MM.1S (cell line): ENCODE results near the gene SNRPD3.

ENCODE experiments used
- DNase-seq: peaks from one replicate; pipeline ENCODE4 v3.0.0-alpha.2; 2015
- H2AFZ ChIP-seq: fragments of 300-600 bp; sonication (generic); 2 replicates; pipeline ENCODE4 v1.6.0; 2016; ENCODE audit warnings: antibody characterized with exemption, low read length
- H3F3A ChIP-seq: fragments of 300-600 bp; sonication (generic); 2 replicates; pipeline ENCODE4 v1.6.1; 2016; ENCODE audit warnings: mild to moderate bottlenecking, antibody characterized with exemption, low read length, moderate library complexity, mixed read lengths; ENCODE audit not compliant: insufficient read depth
- H3K27ac ChIP-seq: fragments of 300-600 bp; sonication (generic); 2 replicates; pipeline ENCODE4 v1.5.1; 2016; ENCODE audit warnings: mild to moderate bottlenecking, low read length
- H3K27me3 ChIP-seq: fragments of 300-600 bp; sonication (generic); replicated peaks from 2 replicates; pipeline ENCODE4 v1.6.0; 2016; ENCODE audit warnings: low read length; ENCODE audit not compliant: insufficient read depth
- H3K36me3 ChIP-seq: fragments of 300-600 bp; sonication (generic); replicated peaks from 2 replicates; pipeline ENCODE4 v1.6.1; 2016; ENCODE audit warnings: mild to moderate bottlenecking, low read length, mixed read lengths; ENCODE audit not compliant: insufficient read depth
- H3K4me1 ChIP-seq: fragments of 300-600 bp; sonication (generic); 2 replicates; pipeline ENCODE4 v1.6.1; 2016; ENCODE audit warnings: low read length, mixed read lengths
- H3K4me2 ChIP-seq: fragments of 300-600 bp; sonication (generic); 2 replicates; pipeline ENCODE4 v1.6.0; 2016; ENCODE audit warnings: low read depth, low read length
- H3K4me3 ChIP-seq: fragments of 300-600 bp; sonication (generic); 2 replicates; pipeline ENCODE4 v1.5.1; 2016; ENCODE audit warnings: low read length, mixed read lengths
- H3K79me2 ChIP-seq: fragments of 300-600 bp; sonication (generic); 2 replicates; pipeline ENCODE4 v1.6.1; 2016; ENCODE audit warnings: mixed run types, low read length, mixed read lengths
- H3K9ac ChIP-seq: fragments of 300-600 bp; sonication (generic); 2 replicates; pipeline ENCODE4 v1.6.1; 2016; ENCODE audit warnings: low read length, mixed read lengths
- H3K9me2 ChIP-seq: fragments of 300-600 bp; sonication (generic); replicated peaks from 2 replicates; pipeline ENCODE4 v1.6.1; 2016; ENCODE audit warnings: mild to moderate bottlenecking, low read length, mixed read lengths; ENCODE audit not compliant: insufficient read depth
- H3K9me3 ChIP-seq: fragments of 300-600 bp; sonication (generic); replicated peaks from 2 replicates; pipeline ENCODE4 v1.6.1; 2016; ENCODE audit warnings: mild to moderate bottlenecking, low read length, mixed read lengths; ENCODE audit not compliant: insufficient read depth
- H4K20me1 ChIP-seq: fragments of 300-600 bp; sonication (generic); 2 replicates; pipeline ENCODE4 v1.6.1; 2016; ENCODE audit warnings: mild to moderate bottlenecking, low read length, moderate library complexity, mixed read lengths; ENCODE audit not compliant: insufficient read depth
- EZH2 ChIP-seq: fragments of 300-600 bp; sonication (generic); optimal IDR thresholded peaks from 2 replicates; pipeline ENCODE3; 2017; ENCODE audit warnings: low read depth, mild to moderate bottlenecking, antibody characterized with exemption, low read length, mixed read lengths
- EZH2phosphoT487 ChIP-seq: fragments of 300-600 bp; sonication (generic); IDR thresholded peaks from 2 replicates; pipeline ENCODE4 v1.6.1; 2018; ENCODE audit warnings: antibody characterized with exemption, low read length
- TF ChIP-seq, protein P1 (sequence below): fragments of 300-600 bp; sonication (generic); IDR thresholded peaks from 2 replicates; pipeline ENCODE4 v1.5.1; 2016; ENCODE audit warnings: antibody characterized with exemption, low read length, mixed read lengths

SNRPD3 gene

DNA sequence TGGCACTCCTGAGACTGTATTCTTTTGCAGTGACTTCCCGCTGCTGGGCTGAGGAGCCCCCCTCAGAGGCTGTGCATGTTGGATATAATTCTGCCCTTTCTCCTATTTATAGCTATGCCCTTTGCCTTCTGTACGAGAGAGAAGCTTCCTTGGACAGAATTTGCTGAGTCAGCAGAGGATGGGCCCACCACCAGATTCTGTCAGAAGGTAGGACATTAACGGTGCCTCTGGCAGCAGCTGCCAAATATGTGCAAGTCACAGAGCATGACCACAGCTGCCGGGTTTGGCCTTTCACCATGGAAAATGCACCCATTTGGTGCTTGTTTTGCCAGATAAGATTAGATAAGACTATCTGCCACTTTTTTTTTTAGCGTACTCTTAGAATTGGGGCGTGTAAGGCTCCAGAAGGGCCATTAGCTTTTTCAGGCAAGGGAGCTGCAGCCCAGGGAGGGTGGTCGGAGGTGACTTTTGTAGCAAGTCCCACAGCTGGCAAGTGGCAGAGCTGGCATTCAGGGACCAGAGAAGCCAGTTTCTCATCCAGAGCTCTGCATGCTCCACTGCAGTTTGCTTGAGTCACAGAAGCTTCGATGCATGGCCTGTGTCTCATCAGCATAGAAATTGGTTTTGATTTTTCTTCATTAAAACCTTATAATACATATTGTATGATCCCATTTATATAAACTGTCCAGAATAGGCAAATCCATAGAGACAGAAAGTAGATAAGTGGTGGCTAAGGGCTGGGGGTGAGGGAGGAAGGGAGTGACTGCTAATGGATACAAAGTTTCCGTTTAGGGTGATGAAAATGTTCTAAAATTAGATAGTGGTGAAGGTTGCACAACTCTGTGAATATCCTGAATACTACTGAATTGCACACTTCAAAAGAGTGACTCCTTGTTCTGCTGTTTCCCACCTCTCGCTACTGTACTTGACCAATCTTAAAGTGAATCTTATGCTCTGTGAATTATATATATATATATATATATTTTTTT is 44.9 kb upstream of the SNRPD3 start:
- no peak overlapping the region for H3K9ac ChIP-seq
- H3K4me3 ChIP-seq: no peak overlapping the region
- H4K20me1 ChIP-seq: no peaks in the 10 kb centered on the region
- no peaks in the 10 kb centered on the region for H3K36me3 ChIP-seq
- no peaks in the 10 kb centered on the region; the same call in 1 of the 2 replicates for H3F3A ChIP-seq
- no peak overlapping the region for H3K4me2 ChIP-seq
- H3K27ac ChIP-seq: no peak overlapping the region
- H3K27me3 ChIP-seq: no peaks in the 10 kb centered on the region
- H3K4me1 ChIP-seq: peaks cover 5% of the 10 kb centered on the region; the same call in 1 of the 2 replicates
- TF ChIP-seq EZH2phosphoT487: no peak
- TF ChIP-seq, protein P1, sequence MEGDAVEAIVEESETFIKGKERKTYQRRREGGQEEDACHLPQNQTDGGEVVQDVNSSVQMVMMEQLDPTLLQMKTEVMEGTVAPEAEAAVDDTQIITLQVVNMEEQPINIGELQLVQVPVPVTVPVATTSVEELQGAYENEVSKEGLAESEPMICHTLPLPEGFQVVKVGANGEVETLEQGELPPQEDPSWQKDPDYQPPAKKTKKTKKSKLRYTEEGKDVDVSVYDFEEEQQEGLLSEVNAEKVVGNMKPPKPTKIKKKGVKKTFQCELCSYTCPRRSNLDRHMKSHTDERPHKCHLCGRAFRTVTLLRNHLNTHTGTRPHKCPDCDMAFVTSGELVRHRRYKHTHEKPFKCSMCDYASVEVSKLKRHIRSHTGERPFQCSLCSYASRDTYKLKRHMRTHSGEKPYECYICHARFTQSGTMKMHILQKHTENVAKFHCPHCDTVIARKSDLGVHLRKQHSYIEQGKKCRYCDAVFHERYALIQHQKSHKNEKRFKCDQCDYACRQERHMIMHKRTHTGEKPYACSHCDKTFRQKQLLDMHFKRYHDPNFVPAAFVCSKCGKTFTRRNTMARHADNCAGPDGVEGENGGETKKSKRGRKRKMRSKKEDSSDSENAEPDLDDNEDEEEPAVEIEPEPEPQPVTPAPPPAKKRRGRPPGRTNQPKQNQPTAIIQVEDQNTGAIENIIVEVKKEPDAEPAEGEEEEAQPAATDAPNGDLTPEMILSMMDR: no peak
- TF ChIP-seq EZH2: no peak
- no peak for DNase-seq
- no peaks in the 10 kb centered on the region for H3K79me2 ChIP-seq
- no peaks in the 10 kb centered on the region for H3K9me3 ChIP-seq
- no peak overlapping the region for H2AFZ ChIP-seq
- H3K9me2 ChIP-seq: no peaks in the 10 kb centered on the region

DNA sequence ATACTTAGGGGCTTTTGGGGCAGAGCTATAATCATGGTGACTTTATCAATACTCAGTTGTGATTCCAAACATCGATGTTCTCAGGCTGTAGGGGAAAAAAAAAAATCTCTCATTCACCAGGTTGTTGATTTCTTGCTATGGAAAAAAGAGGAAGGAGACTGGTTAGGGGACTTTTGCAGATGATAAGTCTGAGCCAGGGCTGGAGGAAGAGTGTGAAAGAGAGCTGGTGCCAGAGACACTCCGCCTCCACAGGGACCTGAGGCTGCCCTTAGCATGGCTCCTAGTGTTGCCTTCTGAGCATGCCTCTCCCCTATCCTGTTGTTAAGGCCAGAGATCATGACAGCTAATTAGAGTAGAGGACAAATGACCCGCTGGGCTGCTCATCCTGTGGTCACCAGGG is 43.8 kb upstream of the SNRPD3 start:
- H4K20me1 ChIP-seq: no peaks in the 10 kb centered on the region
- H3K9ac ChIP-seq: no peak overlapping the region
- no peak for TF ChIP-seq EZH2phosphoT487
- TF ChIP-seq, protein P1: no peak
- no peak for TF ChIP-seq EZH2
- H3K36me3 ChIP-seq: no peaks in the 10 kb centered on the region
- H3K9me2 ChIP-seq: no peaks in the 10 kb centered on the region
- no peak for DNase-seq
- no peak overlapping the region for H3K4me3 ChIP-seq
- no peak overlapping the region for H3K4me2 ChIP-seq
- no peaks in the 10 kb centered on the region for H3K9me3 ChIP-seq
- no peaks in the 10 kb centered on the region for H3K27me3 ChIP-seq
- H3K4me1 ChIP-seq: peaks cover 5% of the 10 kb centered on the region; the same call in 1 of the 2 replicates
- no peak overlapping the region for H2AFZ ChIP-seq
- no peak overlapping the region for H3K27ac ChIP-seq
- H3F3A ChIP-seq: no peaks in the 10 kb centered on the region; the same call in 1 of the 2 replicates
- H3K79me2 ChIP-seq: no peaks in the 10 kb centered on the region

DNA sequence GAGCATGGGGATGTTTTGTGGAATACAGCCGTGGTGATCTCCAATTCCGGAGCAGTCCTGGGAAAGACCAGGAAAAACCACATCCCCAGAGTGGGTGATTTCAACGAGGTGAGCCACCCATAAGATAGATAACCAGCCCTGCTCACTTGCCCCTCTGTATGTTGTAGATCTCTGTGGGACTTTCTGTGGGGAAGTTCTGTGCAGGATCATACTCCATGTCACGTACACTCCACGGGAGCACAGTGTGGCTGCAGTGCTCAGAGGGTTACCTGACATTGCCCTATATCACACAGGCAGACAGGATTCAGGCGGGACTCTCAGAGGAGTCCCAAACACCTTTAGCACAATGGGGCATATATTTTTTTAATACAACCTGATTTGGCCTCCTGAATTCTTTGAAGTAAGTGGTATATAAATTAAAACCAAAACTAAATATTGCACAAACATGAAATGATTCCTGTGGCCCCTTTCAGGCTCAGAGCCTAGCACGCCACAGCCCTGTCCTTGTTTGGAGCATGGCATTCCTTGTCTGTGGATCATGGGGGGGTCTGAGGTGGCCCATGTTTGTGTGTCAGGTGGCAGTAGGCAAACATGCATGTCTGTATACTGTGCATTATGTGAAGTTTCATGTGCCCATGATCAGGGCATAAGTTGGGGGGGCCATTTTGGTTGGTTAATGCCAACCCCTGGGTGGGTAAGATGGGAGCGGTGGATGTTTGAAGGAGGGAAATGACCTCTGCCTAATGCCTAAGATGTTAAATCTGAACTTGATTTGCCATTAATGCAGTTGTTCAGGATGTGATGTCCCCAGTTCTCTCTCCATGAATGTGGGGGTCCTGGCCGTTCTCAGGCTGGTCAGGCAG is 42.2 kb upstream of the SNRPD3 start:
- Histone ChIP-seq H3K27ac (no peak overlapping the region), H4K20me1 (no peaks in the 10 kb centered on the region), H3K27me3 (no peaks in the 10 kb centered on the region), H3K4me2 (no peak overlapping the region), H3K9me2 (no peaks in the 10 kb centered on the region), H3K4me1 (peaks cover 5% of the 10 kb centered on the region; the same call in 1 of the 2 replicates), H3K4me3 (no peak overlapping the region), H3K9me3 (no peaks in the 10 kb centered on the region), H3K9ac (no peak overlapping the region), H3F3A (no peaks in the 10 kb centered on the region; the same call in 1 of the 2 replicates), H3K79me2 (no peaks in the 10 kb centered on the region), H3K36me3 (no peaks in the 10 kb centered on the region), H2AFZ (no peak overlapping the region)
- no peak for TF ChIP-seq EZH2phosphoT487
- no peak for TF ChIP-seq EZH2
- TF ChIP-seq, protein P1: no peak
- DNase-seq: no peak
